ENCODE results near the gene KRTAP27-1.
A peak's percentile ranks its signal among the peaks of the same experiment; 100 is the strongest.

Gene KRTAP27-1

GRCh38 chr21:30337276-30337744 is at the start of gene KRTAP27-1:
Gene KRTAP27-1 (minus strand): TSS chr21:30337694. CDS start chr21:30337668, 26 bp downstream.
- DNase-seq, result no peak

- DNase-seq, result no peak
Observed at GRCh38 chr21:30382201-30382600, 44.7 kb upstream of the KRTAP27-1 start.

- no peak for DNase-seq
Observed at GRCh38 chr21:30372139-30372770, 34.8 kb upstream of the KRTAP27-1 start, which contains the start of gene KRTAP13-2. Gene KRTAP13-2 (minus strand): TSS chr21:30372271. CDS start chr21:30372213, 58 bp downstream.

GRCh38 chr21:30355906-30356305 is 18.4 kb upstream of the KRTAP27-1 start:
- no peak for DNase-seq

- no peak for DNase-seq
Observed at GRCh38 chr21:30354308-30355005, 17.0 kb upstream of the KRTAP27-1 start.

GRCh38 chr21:30351534-30351933 is 14.0 kb upstream of the KRTAP27-1 start:
- DNase-seq, result no peak

- no peak for DNase-seq
Observed at GRCh38 chr21:30349572-30349971, 12.1 kb upstream of the KRTAP27-1 start.

GRCh38 chr21:30348506-30348905 is 11.0 kb upstream of the KRTAP27-1 start, which contains the start of gene KRTAP23-1:
Gene KRTAP23-1 (minus strand): TSS chr21:30348606. CDS start chr21:30348606, 0 bp downstream.
- no peak for DNase-seq

- DNase-seq, result no peak
Observed at GRCh38 chr21:30345014-30345413, 7.5 kb upstream of the KRTAP27-1 start.

GRCh38 chr21:30340714-30341573 is 3.5 kb upstream of the KRTAP27-1 start:
- DNase-seq, result peak; percentile 57

- no peak for DNase-seq
Observed at GRCh38 chr21:30338717-30339116, 1.2 kb upstream of the KRTAP27-1 start.

- DNase-seq, result no peak
Observed at GRCh38 chr21:30337772-30338171, 278 bp upstream of the KRTAP27-1 start.

- DNase-seq, result no peak
Observed at GRCh38 chr21:30336596-30336995, 898 bp downstream of the KRTAP27-1 start.

- DNase-seq, result no peak
Observed at GRCh38 chr21:30333736-30334135, 3.8 kb downstream of the KRTAP27-1 start.

GRCh38 chr21:30332681-30333080 is 4.8 kb downstream of the KRTAP27-1 start:
- DNase-seq, result no peak

- no peak for DNase-seq
Observed at GRCh38 chr21:30329203-30329875, 8.2 kb downstream of the KRTAP27-1 start.

- DNase-seq, result no peak
Observed at GRCh38 chr21:30326390-30326789, 11.1 kb downstream of the KRTAP27-1 start.

GRCh38 chr21:30320215-30320614 is 17.3 kb downstream of the KRTAP27-1 start, which contains the start of gene KRTAP26-1:
Gene KRTAP26-1 (minus strand): TSS chr21:30320315. CDS start chr21:30320035, 280 bp downstream.
- DNase-seq, result no peak

GRCh38 chr21:30315701-30316100 is 21.8 kb downstream of the KRTAP27-1 start:
- no peak for DNase-seq

- DNase-seq, result peak; percentile 62
Observed at GRCh38 chr21:30306884-30307283, 30.6 kb downstream of the KRTAP27-1 start.

GRCh38 chr21:30305136-30305535 is 32.4 kb downstream of the KRTAP27-1 start:
- DNase-seq, result no peak

- DNase-seq, result no peak
Observed at GRCh38 chr21:30289215-30289614, 48.3 kb downstream of the KRTAP27-1 start, which contains the start of gene KRTAP25-1. Gene KRTAP25-1 (minus strand): TSS chr21:30289514. CDS start chr21:30289490, 24 bp downstream.
